ENCODE measurements around the gene PTX4. TPM values are rescaled to one million over a fixed set of nuclear protein-coding genes. Genes with fewer than 3 reads are reported as not detected.

PTX4 gene
- total RNA-seq, 2 experiments from 2014 or later: not detected

DNA sequence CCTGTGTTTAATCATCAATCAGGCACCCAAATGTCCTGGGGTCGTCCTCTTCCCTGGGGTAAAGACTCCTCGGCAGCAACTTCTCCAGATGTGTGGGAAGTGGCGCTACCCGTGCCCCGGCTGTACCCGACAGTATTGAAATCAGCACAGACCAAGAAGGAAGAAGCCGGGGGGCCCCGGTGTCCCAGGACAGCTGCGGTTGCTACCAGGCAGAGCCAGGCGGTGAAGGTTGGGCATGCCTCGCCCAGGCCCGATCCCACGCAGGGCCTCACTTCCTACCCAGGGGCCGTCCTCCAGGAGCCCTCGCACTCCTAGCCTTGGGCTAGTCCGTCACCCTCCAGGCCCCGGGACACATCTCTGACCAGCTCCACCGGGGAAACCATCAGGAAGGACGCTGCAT is 35.4 kb downstream of the PTX4 start:
- H3K4me1 Mint-ChIP-seq: no peaks in the 10 kb centered on the region
- H3K9me3 Mint-ChIP-seq: no peaks in the 10 kb centered on the region
- ChIA-PET CTCF (no interaction called here), POLR2A (no interaction called here)
- no peak overlapping the region for H3K4me3 Mint-ChIP-seq
- no peak for DNase-seq
- H3K36me3 Mint-ChIP-seq (ENCODE audit: low read depth): no peaks in the 10 kb centered on the region
- H3K27ac Mint-ChIP-seq: no peak overlapping the region
- no peaks in the 10 kb centered on the region for H3K27me3 Mint-ChIP-seq

DNA sequence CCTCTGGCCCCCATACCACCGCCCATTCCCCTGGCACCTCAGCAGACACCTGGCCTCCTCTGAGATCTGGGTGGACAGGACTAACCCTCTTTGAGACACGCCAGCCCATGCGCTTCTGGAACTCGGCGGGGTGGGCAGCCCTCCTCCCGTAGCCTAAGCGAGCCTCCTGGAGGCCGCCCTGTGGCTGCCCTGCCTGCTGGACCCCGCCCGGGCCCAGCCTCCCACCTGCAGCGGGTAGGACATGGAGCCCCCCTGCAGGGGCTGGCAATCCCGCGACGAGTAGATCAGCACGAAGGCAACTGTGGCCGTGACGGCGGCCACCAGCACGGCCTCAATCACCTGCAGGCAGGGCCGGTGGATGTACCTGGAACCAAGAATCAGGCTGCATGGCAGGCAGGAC is 36.2 kb downstream of the PTX4 start:
- CTCF ChIA-PET: interaction anchor here (0.6 kb wide), 1 partner anchor 743 kb away, joined by 4 read pairs; no protein-coding TSS in a partner anchor

DNA sequence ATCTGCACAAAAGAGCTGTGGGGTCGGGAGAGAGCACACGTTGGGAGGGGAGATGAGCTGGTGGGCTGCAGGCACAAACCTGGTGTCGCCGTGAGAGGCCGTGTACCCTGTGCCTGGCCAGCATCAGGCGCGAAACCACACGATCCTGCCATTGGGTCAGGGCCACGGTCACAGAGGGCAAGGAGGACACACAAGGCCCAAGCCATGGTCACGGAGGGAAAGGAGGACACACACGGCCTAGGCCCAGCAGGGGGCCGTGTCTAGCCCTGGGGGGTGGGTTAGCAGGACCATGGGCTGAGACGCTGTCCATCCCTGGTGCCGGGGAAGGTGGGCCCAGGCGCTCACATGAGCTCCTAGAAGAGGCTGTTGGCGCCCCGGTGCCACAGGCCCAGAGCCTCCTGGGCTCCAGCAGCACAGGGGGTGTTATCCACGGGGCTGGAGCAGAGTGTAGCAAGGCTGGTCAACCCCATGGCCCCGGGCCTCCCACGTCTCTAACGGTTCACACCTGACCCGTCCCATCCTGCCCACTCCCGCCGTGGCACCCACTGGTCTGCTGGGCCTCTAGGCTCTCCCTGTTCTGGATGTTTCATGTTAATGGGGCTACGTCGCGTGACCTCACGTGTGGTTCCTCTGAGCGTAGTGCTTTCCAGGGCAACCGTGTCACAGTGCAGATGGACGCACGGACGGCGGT is 36.9 kb downstream of the PTX4 start:
- no peaks in the 10 kb centered on the region for H3K4me1 Mint-ChIP-seq
- no peak overlapping the region for H3K27ac Mint-ChIP-seq
- H3K4me3 Mint-ChIP-seq: no peak overlapping the region

More for the DNA sequence above, 36.2 kb downstream of the PTX4 start:
- no peaks in the 10 kb centered on the region for H3K4me1 Mint-ChIP-seq
- H3K27ac Mint-ChIP-seq: no peak overlapping the region
- H3K4me3 Mint-ChIP-seq: no peak overlapping the region
- H3K9me3 Mint-ChIP-seq: no peaks in the 10 kb centered on the region
- no peak for DNase-seq
- no peaks in the 10 kb centered on the region for H3K27me3 Mint-ChIP-seq
- POLR2A ChIA-PET: no interaction called here
- H3K36me3 Mint-ChIP-seq (ENCODE audit: low read depth): no peaks in the 10 kb centered on the region

DNA sequence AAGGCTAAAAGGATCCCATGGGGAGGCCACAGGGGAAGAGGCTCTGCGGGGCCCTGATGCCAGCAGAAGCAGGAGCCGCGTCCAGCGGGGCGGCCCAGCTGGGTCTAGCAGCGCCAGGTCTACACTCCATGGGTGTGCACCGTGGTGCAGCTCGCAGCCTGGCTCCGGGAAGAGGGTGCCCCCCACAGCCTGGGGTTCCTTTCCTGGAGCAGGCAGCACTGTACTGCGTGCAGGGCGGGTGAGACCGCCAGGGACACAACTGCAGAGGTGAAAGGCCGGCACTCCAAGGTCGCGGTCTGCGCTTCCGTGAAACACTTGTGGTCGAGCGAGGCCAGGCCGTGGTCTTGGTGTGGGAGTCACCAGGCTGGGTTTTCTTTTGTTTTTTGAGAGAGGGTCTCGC is 37.9 kb downstream of the PTX4 start:
- no peaks in the 10 kb centered on the region for H3K4me1 Mint-ChIP-seq
- no peak overlapping the region for H3K4me3 Mint-ChIP-seq
- ChIA-PET CTCF (no interaction called here), POLR2A (no interaction called here)
- H3K9me3 Mint-ChIP-seq: no peaks in the 10 kb centered on the region
- H3K27me3 Mint-ChIP-seq: no peaks in the 10 kb centered on the region
- DNase-seq: no peak
- H3K36me3 Mint-ChIP-seq (ENCODE audit: low read depth): no peaks in the 10 kb centered on the region
- H3K27ac Mint-ChIP-seq: no peak overlapping the region

More for the DNA sequence above, 36.9 kb downstream of the PTX4 start:
- ChIA-PET CTCF (no interaction called here), POLR2A (no interaction called here)
- Mint-ChIP-seq H3K9me3 (no peaks in the 10 kb centered on the region), H3K27me3 (no peaks in the 10 kb centered on the region), H3K36me3 (ENCODE audit: low read depth) (no peaks in the 10 kb centered on the region)
- no peak for DNase-seq

DNA sequence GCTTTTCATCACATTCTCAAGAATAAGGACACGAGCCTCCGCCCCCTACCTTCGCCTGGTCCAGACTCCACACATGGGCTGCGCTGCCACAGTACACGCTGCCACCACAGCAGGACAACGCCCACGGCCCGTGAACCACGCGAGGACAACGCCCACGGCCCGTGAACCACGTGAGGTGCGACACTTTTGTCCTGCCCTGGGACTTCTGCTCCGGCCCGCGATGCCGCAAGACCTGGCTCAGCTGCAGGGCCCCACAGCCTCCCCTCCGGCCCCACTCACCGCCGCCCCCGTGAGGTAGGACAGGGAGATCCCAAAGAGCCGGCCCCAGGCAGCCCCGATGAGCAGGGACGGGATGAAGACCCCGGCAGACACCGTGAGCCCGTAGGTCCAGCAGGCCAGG is 38.5 kb downstream of the PTX4 start:
- Mint-ChIP-seq H3K27me3 (no peaks in the 10 kb centered on the region), H3K27ac (peak overlapping the region; percentile 57), H3K4me1 (no peaks in the 10 kb centered on the region), H3K36me3 (ENCODE audit: low read depth) (no peaks in the 10 kb centered on the region), H3K4me3 (no peak overlapping the region), H3K9me3 (no peaks in the 10 kb centered on the region)
- ChIA-PET CTCF (no interaction called here), POLR2A (no interaction called here)
- DNase-seq: no peak

DNA sequence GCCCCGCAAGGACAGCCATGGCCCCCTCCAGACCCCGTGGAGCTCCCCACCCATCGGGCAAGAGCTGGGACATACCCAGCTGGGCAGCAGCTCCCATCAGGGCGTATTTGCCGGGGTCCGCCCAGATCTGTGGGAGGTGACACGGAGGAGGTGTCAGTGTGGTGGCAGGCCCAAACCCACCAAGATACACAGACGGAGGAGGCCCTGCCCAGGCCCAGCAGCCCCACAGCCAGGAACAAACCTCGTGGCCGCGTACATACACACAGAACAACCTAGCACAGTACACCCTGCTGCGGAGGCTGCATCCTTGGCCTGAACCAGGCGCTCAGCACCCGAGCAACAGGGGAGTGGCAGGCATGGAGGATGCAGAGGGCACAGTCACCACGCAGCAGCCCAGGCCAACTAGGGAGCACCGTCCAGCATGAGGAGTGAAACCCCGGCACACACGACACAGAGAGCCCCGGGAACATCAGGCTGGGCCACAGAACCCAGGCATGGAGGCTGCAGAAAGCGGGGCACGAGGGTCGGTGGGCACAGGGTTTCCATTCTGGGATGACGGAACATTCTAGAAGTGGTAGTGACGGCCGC is 39.4 kb downstream of the PTX4 start:
- Mint-ChIP-seq H3K36me3 (ENCODE audit: low read depth) (no peaks in the 10 kb centered on the region), H3K27ac (no peak overlapping the region), H3K4me3 (no peak overlapping the region), H3K4me1 (no peaks in the 10 kb centered on the region), H3K27me3 (no peaks in the 10 kb centered on the region), H3K9me3 (no peaks in the 10 kb centered on the region)
- POLR2A ChIA-PET: no interaction called here
- CTCF ChIA-PET: no interaction called here
- DNase-seq: no peak

DNA sequence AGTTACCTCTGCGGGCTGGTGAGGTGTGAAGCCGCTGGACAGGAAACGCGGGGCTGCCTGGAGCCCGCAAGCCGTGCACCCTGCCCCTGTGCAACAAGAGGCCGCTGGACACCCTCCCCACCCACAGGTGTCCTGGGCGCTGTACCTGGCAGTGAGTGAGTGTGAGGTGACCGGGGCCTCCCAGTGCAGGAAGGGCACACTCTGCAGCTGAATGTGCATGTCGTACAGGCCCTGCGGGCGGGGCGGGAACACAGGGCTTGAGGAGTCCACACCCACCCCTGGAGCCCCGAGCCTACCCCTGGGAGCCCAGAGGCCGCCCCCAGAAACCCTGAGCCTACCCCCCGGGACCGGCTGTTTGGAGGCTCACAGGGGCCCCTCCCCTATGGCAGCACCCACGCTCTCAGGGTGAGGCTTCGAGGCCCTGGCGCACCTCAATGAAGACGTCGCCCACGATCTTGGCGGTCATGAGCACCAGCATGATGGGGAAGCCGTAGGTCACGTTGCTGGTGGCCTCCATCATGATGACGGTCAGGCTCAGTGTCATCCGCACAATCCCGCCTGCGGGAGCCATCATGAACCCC is 40.1 kb downstream of the PTX4 start:
- Mint-ChIP-seq H3K27me3 (no peaks in the 10 kb centered on the region), H3K4me3 (no peak overlapping the region), H3K4me1 (no peaks in the 10 kb centered on the region), H3K27ac (no peak overlapping the region), H3K9me3 (no peaks in the 10 kb centered on the region), H3K36me3 (ENCODE audit: low read depth) (no peaks in the 10 kb centered on the region)
- no peak for DNase-seq
- ChIA-PET POLR2A (no interaction called here), CTCF (no interaction called here)

DNA sequence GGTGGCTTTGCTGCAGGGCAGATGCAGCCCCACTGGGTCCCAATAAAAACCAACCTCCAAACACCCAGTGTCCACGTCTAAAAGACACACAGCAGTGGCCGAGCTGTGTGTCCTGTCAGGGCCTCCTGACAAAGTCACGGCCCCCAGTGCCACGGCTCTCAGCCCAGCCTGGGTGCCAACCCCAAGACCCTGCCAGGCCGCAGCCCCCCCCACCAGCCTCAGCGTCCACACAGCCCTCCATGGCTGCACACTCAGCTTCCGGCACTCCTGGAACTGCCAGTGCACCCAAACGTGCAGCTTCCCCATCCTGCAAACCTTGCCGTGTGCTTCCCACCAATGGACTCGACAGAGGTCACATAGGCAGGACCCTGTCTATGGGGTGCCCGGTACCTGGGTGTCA is 40.8 kb downstream of the PTX4 start:
- Mint-ChIP-seq H3K4me3 (no peak overlapping the region), H3K4me1 (no peaks in the 10 kb centered on the region), H3K27ac (no peak overlapping the region), H3K9me3 (no peaks in the 10 kb centered on the region), H3K36me3 (ENCODE audit: low read depth) (no peaks in the 10 kb centered on the region), H3K27me3 (no peaks in the 10 kb centered on the region)
- DNase-seq: no peak
- CTCF ChIA-PET: no interaction called here
- POLR2A ChIA-PET: no interaction called here

DNA sequence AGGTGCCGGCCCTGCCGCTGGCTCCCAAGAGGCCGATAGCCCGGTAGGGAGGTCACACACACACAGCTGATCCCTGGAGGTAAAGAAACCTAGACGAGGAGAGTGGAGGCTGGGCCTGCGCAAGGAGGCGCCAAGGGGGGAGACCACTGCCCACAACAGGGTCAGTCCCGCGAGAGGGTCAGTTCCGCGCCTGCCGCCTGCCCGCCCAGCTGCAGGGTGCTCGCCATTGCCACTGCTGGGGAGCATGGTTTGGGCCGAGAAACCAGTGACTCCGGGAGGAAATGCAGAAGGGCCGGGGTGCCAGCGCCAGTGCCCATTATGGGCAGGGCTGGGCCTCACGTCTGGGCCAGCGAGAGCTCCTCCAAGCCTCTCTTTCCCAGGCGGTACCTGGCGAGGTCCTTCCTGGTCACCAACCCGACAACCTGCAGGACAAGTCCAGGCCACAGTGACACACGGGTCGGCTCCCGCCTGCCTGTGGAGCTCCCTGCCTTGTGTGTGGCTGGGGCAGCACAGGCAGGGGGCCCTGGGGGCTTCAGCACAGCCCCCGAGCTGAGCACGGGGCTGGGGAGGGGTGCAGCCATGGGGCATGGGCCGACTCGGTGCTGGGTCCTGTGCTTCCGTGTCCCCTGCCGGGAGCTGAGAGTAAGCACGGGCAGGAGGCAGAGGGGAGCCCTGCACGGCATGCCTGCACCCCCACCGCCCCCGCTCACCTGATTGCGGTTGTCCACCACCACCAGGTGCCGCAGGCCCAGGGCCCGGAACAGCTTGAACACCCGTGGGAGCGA is 42.3 kb downstream of the PTX4 start:
- H3K9me3 Mint-ChIP-seq: no peaks in the 10 kb centered on the region
- no peak overlapping the region for H3K4me3 Mint-ChIP-seq
- POLR2A ChIA-PET: no interaction called here
- H3K36me3 Mint-ChIP-seq (ENCODE audit: low read depth): no peaks in the 10 kb centered on the region
- CTCF ChIA-PET: interaction anchor here (0.9 kb wide), 1 partner anchor 26 kb away, joined by 3 read pairs; the partner anchor contains the start of gene UQCC4
- H3K4me1 Mint-ChIP-seq: no peaks in the 10 kb centered on the region
- H3K27ac Mint-ChIP-seq: no peak overlapping the region
- DNase-seq: no peak
- no peaks in the 10 kb centered on the region for H3K27me3 Mint-ChIP-seq

DNA sequence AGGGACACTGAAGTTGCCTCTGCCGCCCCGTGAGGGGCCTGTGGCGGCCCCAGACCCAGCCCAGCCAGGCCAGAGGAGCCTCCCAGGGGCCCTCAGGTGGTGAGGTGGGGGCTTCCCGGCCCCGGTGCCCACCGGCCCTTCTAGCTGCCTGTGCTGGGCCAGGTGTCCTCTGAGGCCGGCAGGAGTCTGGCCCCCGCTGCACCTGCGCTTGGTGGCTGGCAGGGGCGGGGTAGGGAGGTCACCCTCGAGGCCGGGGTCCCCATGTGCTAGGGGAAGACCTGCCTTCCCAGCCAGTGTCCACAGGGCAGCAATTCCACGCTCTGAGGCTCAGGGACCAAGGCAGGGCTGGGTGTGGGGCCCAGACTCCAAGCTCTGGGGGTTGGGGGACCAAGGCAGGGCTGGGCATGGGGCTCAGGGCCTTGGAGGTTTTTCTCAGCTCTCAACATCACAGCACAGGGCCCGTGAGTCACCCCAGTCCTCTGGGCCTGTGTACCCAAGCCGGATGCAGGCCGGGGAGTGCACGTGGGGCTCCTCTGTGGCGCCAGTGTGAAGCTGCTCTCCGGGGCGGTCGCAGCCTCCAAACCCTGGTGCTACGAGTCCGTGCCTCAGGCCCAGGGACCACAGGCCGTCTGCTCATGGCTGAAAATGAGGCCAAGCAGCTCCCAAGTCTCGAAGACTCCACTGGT is 43.1 kb downstream of the PTX4 start:
- DNase-seq: no peak
- ChIA-PET CTCF (interaction anchor here (0.9 kb wide), 1 partner anchor 25 kb away, joined by 3 read pairs; the partner anchor contains the start of gene UQCC4), POLR2A (no interaction called here)
- no peaks in the 10 kb centered on the region for H3K27me3 Mint-ChIP-seq
- no peak overlapping the region for H3K27ac Mint-ChIP-seq
- no peaks in the 10 kb centered on the region for H3K36me3 Mint-ChIP-seq (ENCODE audit: low read depth)
- H3K4me1 Mint-ChIP-seq: no peaks in the 10 kb centered on the region
- H3K9me3 Mint-ChIP-seq: no peaks in the 10 kb centered on the region
- H3K4me3 Mint-ChIP-seq: no peak overlapping the region

DNA sequence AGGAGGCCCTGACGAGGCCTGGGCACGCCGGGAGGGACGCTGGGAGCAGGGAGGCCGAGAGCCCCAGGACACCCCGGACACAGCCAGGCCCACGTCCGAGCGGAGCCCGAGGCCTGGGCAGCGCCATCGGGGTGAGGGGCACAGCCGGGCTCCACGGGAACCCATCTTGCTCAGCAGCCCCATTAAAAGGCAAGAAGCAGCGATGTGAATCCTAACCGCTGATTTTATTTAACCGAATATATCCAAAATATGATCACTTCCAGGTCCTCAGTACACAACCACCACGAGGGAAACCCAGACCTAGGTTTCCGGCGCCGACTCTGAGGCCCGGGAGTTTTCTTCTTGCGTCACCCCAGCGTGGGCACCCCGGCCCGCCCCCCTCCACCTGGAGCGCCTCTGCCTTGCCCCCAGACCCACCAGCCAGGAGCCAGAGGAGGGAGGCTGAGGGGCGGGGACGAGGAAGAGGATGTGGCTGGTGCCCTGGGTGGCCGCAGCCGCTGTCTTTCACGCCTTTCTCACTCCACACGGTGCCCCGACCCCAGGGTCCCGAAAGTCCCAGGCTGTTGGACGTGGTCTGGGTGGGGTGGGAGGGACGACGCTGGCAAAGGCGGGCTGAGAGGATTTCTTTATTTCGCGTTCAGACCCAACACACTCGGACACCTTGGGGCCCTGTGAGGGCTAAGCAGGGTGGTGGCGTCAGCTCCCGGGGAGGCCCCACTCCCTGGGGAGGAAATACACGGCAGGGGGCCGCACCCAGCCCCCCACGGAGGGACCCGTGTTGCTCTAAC is 43.8 kb downstream of the PTX4 start:
- Mint-ChIP-seq H3K27me3 (no peaks in the 10 kb centered on the region), H3K4me3 (no peak overlapping the region)
- POLR2A ChIA-PET: no interaction called here

DNA sequence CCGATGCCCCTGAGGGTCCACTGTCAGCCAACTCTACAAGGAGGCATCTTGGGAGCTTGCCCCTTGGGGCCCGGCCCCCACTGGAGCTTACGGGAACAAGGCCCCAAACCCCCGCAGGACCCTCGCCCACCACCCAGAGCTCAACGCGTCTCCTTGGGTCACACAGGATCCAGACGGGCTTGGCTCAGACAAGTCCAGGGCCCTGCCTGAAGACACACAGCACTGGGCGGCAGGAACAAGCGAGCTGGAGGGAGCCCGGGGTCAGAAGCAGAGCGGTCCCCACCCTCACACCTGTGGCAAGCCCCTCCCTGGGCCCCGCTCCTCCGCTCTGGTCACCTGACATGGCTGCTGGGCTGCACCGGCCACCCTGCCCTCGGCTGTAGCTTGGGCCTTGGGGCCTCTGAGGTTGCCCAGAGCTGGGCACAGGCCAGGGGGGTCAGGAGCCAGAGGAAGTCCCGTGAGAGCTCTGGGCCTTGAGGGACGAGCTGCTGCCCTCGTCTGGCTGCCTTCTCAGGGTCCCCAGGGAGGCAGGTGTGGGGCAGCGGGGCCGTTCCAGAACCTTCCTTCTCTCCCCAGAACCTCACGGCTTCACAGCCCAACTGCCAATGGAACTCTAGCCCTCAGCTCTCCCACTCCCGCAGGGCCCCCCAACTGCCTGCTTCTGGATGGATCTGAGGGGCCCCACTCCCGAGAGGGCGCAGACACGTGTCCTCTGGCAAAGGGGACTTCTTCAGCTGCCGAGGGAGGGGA is 44.6 kb downstream of the PTX4 start, which contains the start of gene CCDC154:
TSS of gene CCDC154 (minus strand) at position 577 of the 750 bp plus-strand sequence. CDS start at position 343, 234 bp downstream.
- no peak within 1 kb of the TSS for H3K4me3 Mint-ChIP-seq
- H3K4me1 Mint-ChIP-seq: no peaks in the 10 kb centered on the region
- no peak for DNase-seq
- CTCF ChIA-PET: interaction anchor here (0.8 kb wide), 1 partner anchor 15 kb away, joined by 3 read pairs; no protein-coding TSS in a partner anchor
- POLR2A ChIA-PET: no interaction called here
- no peaks in the 10 kb centered on the region for H3K9me3 Mint-ChIP-seq
- H3K27ac Mint-ChIP-seq: no peak within 1 kb of the TSS
- no peaks in the 10 kb centered on the region for H3K36me3 Mint-ChIP-seq (ENCODE audit: low read depth)
- H3K27me3 Mint-ChIP-seq: no peaks in the 10 kb centered on the region

More for the DNA sequence above, 43.8 kb downstream of the PTX4 start:
- Mint-ChIP-seq H3K4me1 (no peaks in the 10 kb centered on the region), H3K9me3 (no peaks in the 10 kb centered on the region), H3K27ac (no peak overlapping the region), H3K36me3 (ENCODE audit: low read depth) (no peaks in the 10 kb centered on the region)
- no peak for DNase-seq
- CTCF ChIA-PET: interaction anchor here (0.9 kb wide), 1 partner anchor 24 kb away, joined by 3 read pairs; the partner anchor contains the start of gene UQCC4
